Activated naive CD4-positive, alpha-beta T cell treated with anti-CD3 and anti-CD28 coated beads for 36 hours (primary cell): ENCODE results near the gene CDC42EP1. TPM values are rescaled to one million over a fixed set of nuclear protein-coding genes. Genes with fewer than 3 reads are reported as not detected.
A peak's percentile ranks its signal among the peaks of the same experiment; 100 is the strongest.
"Not testable (repeated sequence)": the region's sequence is repeated elsewhere in the genome, so short reads cannot be mapped to it uniquely, and the experiment has no call there.

Experiments
- CTCF ChIA-PET: fragments of 350-600 bp; sonication (Branson Sonifier 250); formaldehyde crosslinking; loops from one replicate; lab custom pipeline; 2021; ENCODE audit warnings: antibody characterized with exemption; lab: Charles Lee
- DNase-seq: peaks from one replicate; pipeline ENCODE4 v3.0.0-alpha.2; 2020
- H3K27ac Mint-ChIP-seq: one replicate; pipeline ENCODE4 v1.8.0; 2021; ENCODE audit warnings: mild to moderate bottlenecking, mixed read lengths
- H3K27me3 Mint-ChIP-seq: one replicate; pipeline ENCODE4 v1.8.0; 2021; ENCODE audit warnings: low read depth, mixed read lengths
- H3K36me3 Mint-ChIP-seq: one replicate; pipeline ENCODE4 v1.8.0; 2021; ENCODE audit warnings: low read depth, mixed read lengths
- H3K4me1 Mint-ChIP-seq: one replicate; pipeline ENCODE4 v1.8.0; 2021; ENCODE audit warnings: low read depth, mixed read lengths
- H3K4me3 Mint-ChIP-seq: one replicate; pipeline ENCODE4 v1.8.0; 2021; ENCODE audit warnings: mild to moderate bottlenecking, moderate library complexity, mixed read lengths
- H3K9me3 Mint-ChIP-seq: one replicate; pipeline ENCODE4 v1.8.0; 2021; ENCODE audit warnings: mixed read lengths
- intact Hi-C: fragments of 100-400 bp; cut with micrococcal nuclease; formaldehyde crosslinking; loops from one replicate; pipeline ENCODE4 v1.15.1; 2023
- total RNA-seq, 2 experiments: library from RNA; stranded (reverse); gene quantifications; one replicate each; pipeline ENCODE4 v1.2.3, GENCODE V29; 2021

CDC42EP1 gene
- total RNA-seq, 2 experiments from 2014 or later = 1.9 to 2.8 TPM

GRCh38 chr22:37522482-37522881 lies 37.8 kb upstream of the CDC42EP1 start:
- Mint-ChIP-seq H3K36me3 (no peaks in the 10 kb centered on the region), H3K27ac (no peak overlapping the region), H3K4me3 (no peak overlapping the region), H3K27me3 (peaks cover 33% of the 10 kb centered on the region), H3K4me1 (peaks cover 5% of the 10 kb centered on the region), H3K9me3 (no peaks in the 10 kb centered on the region)
- CTCF ChIA-PET = no interaction called here
- intact Hi-C loops = no loop called here
- no peak for DNase-seq

GRCh38 chr22:37525073-37525745 lies 35.1 kb upstream of the CDC42EP1 start:
- CTCF ChIA-PET = interaction anchor here (0.5 to 0.7 kb wide), 2 partner anchors 66 to 67 kb away, joined by 3 to 4 read pairs; no protein-coding TSS in a partner anchor
- Mint-ChIP-seq H3K36me3 (no peaks in the 10 kb centered on the region), H3K4me3 (no peak overlapping the region), H3K27ac (no peak overlapping the region), H3K9me3 (no peaks in the 10 kb centered on the region), H3K4me1 (peaks cover 7% of the 10 kb centered on the region), H3K27me3 (peaks cover 21% of the 10 kb centered on the region)
- no peak for DNase-seq
- intact Hi-C loops = no loop called here

GRCh38 chr22:37525746-37526350 lies 34.4 kb upstream of the CDC42EP1 start:
- H3K36me3 Mint-ChIP-seq = no peaks in the 10 kb centered on the region
- no peak for DNase-seq
- intact Hi-C loops = no loop called here
- CTCF ChIA-PET = interaction anchor here (0.5 to 0.7 kb wide), 2 partner anchors 65 to 66 kb away, joined by 3 to 4 read pairs; no protein-coding TSS in a partner anchor
- no peak overlapping the region for H3K4me3 Mint-ChIP-seq
- H3K27ac Mint-ChIP-seq = no peak overlapping the region
- H3K9me3 Mint-ChIP-seq = no peaks in the 10 kb centered on the region
- H3K4me1 Mint-ChIP-seq = peaks cover 7% of the 10 kb centered on the region
- peaks cover 17% of the 10 kb centered on the region for H3K27me3 Mint-ChIP-seq

GRCh38 chr22:37526376-37526775 lies 33.9 kb upstream of the CDC42EP1 start:
- DNase-seq = no peak
- intact Hi-C loops = no loop called here
- CTCF ChIA-PET = no interaction called here
- Mint-ChIP-seq H3K27ac (no peak overlapping the region), H3K4me3 (no peak overlapping the region), H3K9me3 (no peaks in the 10 kb centered on the region), H3K36me3 (no peaks in the 10 kb centered on the region), H3K27me3 (peaks cover 11% of the 10 kb centered on the region), H3K4me1 (peaks cover 7% of the 10 kb centered on the region)

GRCh38 chr22:37527081-37527752 lies 33.1 kb upstream of the CDC42EP1 start:
- H3K4me3 Mint-ChIP-seq, H3K9me3 Mint-ChIP-seq, H3K36me3 Mint-ChIP-seq, DNase-seq, H3K4me1 Mint-ChIP-seq, H3K27ac Mint-ChIP-seq, intact Hi-C loops: not testable (repeated sequence)
- CTCF ChIA-PET = interaction anchor here (0.6 to 1.0 kb wide), 3 partner anchors 11 to 152 kb away, joined by 4 to 8 read pairs (median 5); no protein-coding TSS in a partner anchor
- peaks cover 10% of the 10 kb centered on the region for H3K27me3 Mint-ChIP-seq

GRCh38 chr22:37527952-37528351 lies 32.3 kb upstream of the CDC42EP1 start:
- H3K36me3 Mint-ChIP-seq, H3K4me1 Mint-ChIP-seq, H3K4me3 Mint-ChIP-seq, H3K9me3 Mint-ChIP-seq, intact Hi-C loops, DNase-seq, H3K27me3 Mint-ChIP-seq, H3K27ac Mint-ChIP-seq: not testable (repeated sequence)
- CTCF ChIA-PET = interaction anchor here (0.6 to 1.2 kb wide), 3 partner anchors 22 to 151 kb away, joined by 4 to 5 read pairs (median 4); no protein-coding TSS in a partner anchor

GRCh38 chr22:37529652-37530345 lies 30.5 kb upstream of the CDC42EP1 start:
- CTCF ChIA-PET = interaction anchor here (0.8 to 1.6 kb wide), 3 partner anchors 10 to 63 kb away, joined by 3 to 6 read pairs (median 4); no protein-coding TSS in a partner anchor
- intact Hi-C loops = no loop called here
- Mint-ChIP-seq H3K4me1 (peaks cover 19% of the 10 kb centered on the region), H3K9me3 (no peaks in the 10 kb centered on the region), H3K4me3 (no peak overlapping the region), H3K27ac (no peak overlapping the region), H3K36me3 (no peaks in the 10 kb centered on the region), H3K27me3 (no peaks in the 10 kb centered on the region)
- peak; percentile 42 for DNase-seq

GRCh38 chr22:37533995-37534394 lies 26.3 kb upstream of the CDC42EP1 start:
- no peaks in the 10 kb centered on the region for H3K9me3 Mint-ChIP-seq
- peaks cover 2% of the 10 kb centered on the region for H3K27me3 Mint-ChIP-seq
- no peaks in the 10 kb centered on the region for H3K36me3 Mint-ChIP-seq
- H3K4me3 Mint-ChIP-seq = no peak overlapping the region
- intact Hi-C loops = no loop called here
- H3K4me1 Mint-ChIP-seq = peaks cover 26% of the 10 kb centered on the region
- DNase-seq = peak; percentile 44
- CTCF ChIA-PET = interaction anchor here (1.2 to 1.4 kb wide), 2 partner anchors 33 to 59 kb away, joined by 4 to 9 read pairs; no protein-coding TSS in a partner anchor
- H3K27ac Mint-ChIP-seq = no peak overlapping the region

- Mint-ChIP-seq H3K27me3 (peaks cover 4% of the 10 kb centered on the region), H3K27ac (no peak overlapping the region)
Observed at GRCh38 chr22:37534445-37534844, 25.8 kb upstream of the CDC42EP1 start.

GRCh38 chr22:37535159-37535558 lies 25.1 kb upstream of the CDC42EP1 start:
- Mint-ChIP-seq H3K4me1 (peaks cover 22% of the 10 kb centered on the region), H3K27ac (no peak overlapping the region), H3K9me3 (no peaks in the 10 kb centered on the region), H3K4me3 (no peak overlapping the region), H3K27me3 (peaks cover 6% of the 10 kb centered on the region), H3K36me3 (no peaks in the 10 kb centered on the region)
- DNase-seq = no peak
- CTCF ChIA-PET = no interaction called here
- intact Hi-C loops = no loop called here

More at GRCh38 chr22:37534445-37534844, 25.8 kb upstream of the CDC42EP1 start:
- no peaks in the 10 kb centered on the region for H3K9me3 Mint-ChIP-seq
- no peak for DNase-seq
- H3K4me3 Mint-ChIP-seq = no peak overlapping the region
- H3K36me3 Mint-ChIP-seq = no peaks in the 10 kb centered on the region
- H3K4me1 Mint-ChIP-seq = peaks cover 29% of the 10 kb centered on the region
- CTCF ChIA-PET = interaction anchor here (1.4 kb wide), 1 partner anchor 33 kb away, joined by 9 read pairs; no protein-coding TSS in a partner anchor
- intact Hi-C loops = no loop called here

GRCh38 chr22:37538590-37539357 lies 21.5 kb upstream of the CDC42EP1 start:
- DNase-seq = peak; percentile 97
- intact Hi-C loops = loop anchor here (1.0 kb wide), 3 partner anchors 29 to 70 kb away; partner anchors contain the start of gene GGA1
- H3K9me3 Mint-ChIP-seq = no peaks in the 10 kb centered on the region
- peaks cover 34% of the 10 kb centered on the region for H3K4me1 Mint-ChIP-seq
- no peak overlapping the region for H3K27ac Mint-ChIP-seq
- no peak overlapping the region for H3K4me3 Mint-ChIP-seq
- H3K27me3 Mint-ChIP-seq = peaks cover 11% of the 10 kb centered on the region
- H3K36me3 Mint-ChIP-seq = no peaks in the 10 kb centered on the region
- CTCF ChIA-PET = interaction anchor here (0.8 to 16.8 kb wide), 12 partner anchors 10 to 142 kb away, joined by 3 to 496 read pairs (median 5); partner anchors contain the start of genes CDC42EP1, GGA1 and MFNG
